ENCODE results near the gene SNTG2.

GRCh38 chr2:979069-979928, 28.6 kb downstream of the SNTG2 start:
- TF ChIP-seq ZXDC (CRISPR knock-in tag; IDR thresholded peaks at IDR 0.05) (no peak), POGZ (CRISPR knock-in tag; IDR thresholded peaks at IDR 0.05) (no peak), CTCF (CRISPR knock-in tag; IDR thresholded peaks at IDR 0.05) (no peak), YY1 (IDR thresholded peaks at IDR 0.05; ENCODE audit: insufficient read depth, insufficient replicate concordance, low read depth, low read length) (no peak), CBFB (CRISPR knock-in tag; IDR thresholded peaks at IDR 0.05) (no peak), ARNT (IDR thresholded peaks at IDR 0.05) (no peak)
- TF ChIP-seq, protein P1, sequence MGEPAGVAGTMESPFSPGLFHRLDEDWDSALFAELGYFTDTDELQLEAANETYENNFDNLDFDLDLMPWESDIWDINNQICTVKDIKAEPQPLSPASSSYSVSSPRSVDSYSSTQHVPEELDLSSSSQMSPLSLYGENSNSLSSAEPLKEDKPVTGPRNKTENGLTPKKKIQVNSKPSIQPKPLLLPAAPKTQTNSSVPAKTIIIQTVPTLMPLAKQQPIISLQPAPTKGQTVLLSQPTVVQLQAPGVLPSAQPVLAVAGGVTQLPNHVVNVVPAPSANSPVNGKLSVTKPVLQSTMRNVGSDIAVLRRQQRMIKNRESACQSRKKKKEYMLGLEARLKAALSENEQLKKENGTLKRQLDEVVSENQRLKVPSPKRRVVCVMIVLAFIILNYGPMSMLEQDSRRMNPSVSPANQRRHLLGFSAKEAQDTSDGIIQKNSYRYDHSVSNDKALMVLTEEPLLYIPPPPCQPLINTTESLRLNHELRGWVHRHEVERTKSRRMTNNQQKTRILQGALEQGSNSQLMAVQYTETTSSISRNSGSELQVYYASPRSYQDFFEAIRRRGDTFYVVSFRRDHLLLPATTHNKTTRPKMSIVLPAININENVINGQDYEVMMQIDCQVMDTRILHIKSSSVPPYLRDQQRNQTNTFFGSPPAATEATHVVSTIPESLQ (CRISPR knock-in tag; conservative IDR thresholded peaks at IDR 0.05), result no peak
